GM19467 (cell line): ENCODE measurements around the gene HHIPL1.

Source experiments
- ATAC-seq: cut with Tn5 transposase; IDR thresholded peaks from one replicate; pipeline ENCODE4 v1.9.1; 2021; ENCODE audit warnings: mild to moderate bottlenecking, moderate library complexity; ENCODE audit not compliant: unreplicated experiment

HHIPL1 gene

GRCh38 chr14:99686557-99687283 is 41.8 kb downstream of the HHIPL1 start:
- ATAC-seq = no peak

GRCh38 chr14:99687284-99688209 is 42.6 kb downstream of the HHIPL1 start:
- no peak for ATAC-seq

- no peak for ATAC-seq
These were observed 43.3 kb downstream of the HHIPL1 start for GRCh38 chr14:99688210-99688581.

- ATAC-seq = no peak
These were observed 43.7 kb downstream of the HHIPL1 start for GRCh38 chr14:99688629-99689028.

- no peak for ATAC-seq
These were observed 44.6 kb downstream of the HHIPL1 start for GRCh38 chr14:99689266-99690236.

- ATAC-seq = no peak
These were observed 45.7 kb downstream of the HHIPL1 start for GRCh38 chr14:99690636-99691035.

- ATAC-seq = no peak
These were observed 46.4 kb downstream of the HHIPL1 start for GRCh38 chr14:99691111-99691885.

- no peak for ATAC-seq
These were observed 49.0 kb downstream of the HHIPL1 start for GRCh38 chr14:99693918-99694317.

- ATAC-seq = no peak
These were observed 52.0 kb downstream of the HHIPL1 start for GRCh38 chr14:99696929-99697328.

GRCh38 chr14:99698236-99698635 is 53.3 kb downstream of the HHIPL1 start:
- no peak for ATAC-seq

- no peak for ATAC-seq
These were observed 53.7 kb downstream of the HHIPL1 start for GRCh38 chr14:99698642-99699041.

GRCh38 chr14:99699085-99699760 is 54.3 kb downstream of the HHIPL1 start:
- ATAC-seq = no peak

- no peak for ATAC-seq
These were observed 54.9 kb downstream of the HHIPL1 start for GRCh38 chr14:99699861-99700260.

GRCh38 chr14:99700379-99700778 is 55.5 kb downstream of the HHIPL1 start:
- ATAC-seq = no peak

- ATAC-seq = no peak
These were observed 56.3 kb downstream of the HHIPL1 start for GRCh38 chr14:99701260-99701659.

GRCh38 chr14:99702115-99702514 is 57.2 kb downstream of the HHIPL1 start:
- no peak for ATAC-seq

- ATAC-seq = no peak
These were observed 58.5 kb downstream of the HHIPL1 start for GRCh38 chr14:99703381-99703780.

GRCh38 chr14:99704037-99704436 is 59.1 kb downstream of the HHIPL1 start:
- ATAC-seq = no peak

GRCh38 chr14:99706107-99706900 is 61.4 kb downstream of the HHIPL1 start:
- no peak for ATAC-seq
